ENCODE measurements around the gene NYNRIN.

DNA sequence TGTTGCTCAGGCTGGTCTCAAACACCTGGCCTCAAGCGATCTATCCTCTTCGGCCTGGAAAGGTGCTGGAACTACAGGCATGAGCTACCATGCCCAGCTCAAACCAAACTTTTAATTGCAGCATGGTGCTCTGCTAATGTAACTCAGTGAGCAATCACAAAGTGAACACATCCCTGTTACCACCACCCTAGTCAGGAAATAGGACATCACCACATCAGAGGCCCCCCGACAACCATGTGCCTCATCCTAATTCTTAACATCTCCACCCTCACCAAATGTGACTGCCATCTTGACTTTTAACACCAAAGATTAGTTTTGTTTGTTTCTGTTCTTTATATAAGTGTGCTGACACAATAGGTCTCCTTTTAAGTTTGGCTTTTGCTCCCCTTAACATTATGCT, 66.6 kb downstream of the NYNRIN start:
- TF ChIP-seq POLR2A (IDR thresholded peaks at IDR 0.05; ENCODE audit: low read length) (no peak), GATA1 (IDR thresholded peaks at IDR 0.05; ENCODE audit: low read depth, low read length) (no peak)
